Left renal cortex interstitium (tissue), 4 donors: ENCODE data around the gene KY. TPM values are rescaled to one million over a fixed set of nuclear protein-coding genes. Genes with fewer than 3 reads are reported as not detected.

Source experiments
- DNase-seq, 4 donors: peaks; one replicate each; pipeline ENCODE4 v3.0.0-alpha.2; 2013; ENCODE audit warnings: low read depth in 4 of 4, low spot score in 2 of 4, missing footprints in 1 of 4
- polyA plus RNA-seq, 4 donors: library from polyadenylated mRNA; unstranded; fragments of 120-200 nt; gene quantifications; one replicate each; pipeline ENCODE4 v1.2.1, GENCODE V29; 2013; ENCODE audit not compliant: insufficient read length in 4 of 4

KY gene
- polyA plus RNA-seq, 4 donors = 1.0 to 1.7 (median 1.6) TPM

- no peak for DNase-seq
These were observed 4.7 kb downstream of the KY start for GRCh38 chr3:134646086-134646485.

GRCh38 chr3:134645515-134645914, 5.3 kb downstream of the KY start:
- DNase-seq = no peak

GRCh38 chr3:134644731-134645514, 5.9 kb downstream of the KY start:
- DNase-seq = no peak

- DNase-seq = no peak
These were observed 7.6 kb downstream of the KY start for GRCh38 chr3:134643150-134643675.

- no peak for DNase-seq
These were observed 8.2 kb downstream of the KY start for GRCh38 chr3:134642445-134643149.

- no peak for DNase-seq
These were observed 9.0 kb downstream of the KY start for GRCh38 chr3:134641671-134642300.

- no peak for DNase-seq
These were observed 9.9 kb downstream of the KY start for GRCh38 chr3:134640872-134641470.

GRCh38 chr3:134640378-134640777, 10.4 kb downstream of the KY start:
- no peak for DNase-seq

- no peak for DNase-seq
These were observed 12.3 kb downstream of the KY start for GRCh38 chr3:134638385-134639030.

- DNase-seq = no peak
These were observed 14.4 kb downstream of the KY start for GRCh38 chr3:134636406-134636805.

GRCh38 chr3:134630506-134630905, 20.3 kb downstream of the KY start:
- no peak for DNase-seq

- DNase-seq = no peak
These were observed 21.9 kb downstream of the KY start for GRCh38 chr3:134628884-134629283.

GRCh38 chr3:134627831-134628230, 23.0 kb downstream of the KY start:
- no peak for DNase-seq

GRCh38 chr3:134625885-134626741, 24.7 kb downstream of the KY start:
- DNase-seq = no peak

- no peak for DNase-seq
These were observed 25.4 kb downstream of the KY start for GRCh38 chr3:134625462-134625861.

GRCh38 chr3:134624537-134625287, 26.1 kb downstream of the KY start:
- DNase-seq = no peak

- no peak for DNase-seq
These were observed 27.1 kb downstream of the KY start for GRCh38 chr3:134623615-134624245.

- DNase-seq = no peak
These were observed 27.9 kb downstream of the KY start for GRCh38 chr3:134622806-134623365.
